Raji (cell line): ENCODE data around the gene SF3A2.

Source experiments
- POLR2A ChIP-seq: IDR thresholded peaks from 2 replicates; pipeline ENCODE4 v1.6.1; 2011; ENCODE audit warnings: low read depth, low read length, control low read depth; ENCODE audit not compliant: insufficient read depth

Gene SF3A2

DNA sequence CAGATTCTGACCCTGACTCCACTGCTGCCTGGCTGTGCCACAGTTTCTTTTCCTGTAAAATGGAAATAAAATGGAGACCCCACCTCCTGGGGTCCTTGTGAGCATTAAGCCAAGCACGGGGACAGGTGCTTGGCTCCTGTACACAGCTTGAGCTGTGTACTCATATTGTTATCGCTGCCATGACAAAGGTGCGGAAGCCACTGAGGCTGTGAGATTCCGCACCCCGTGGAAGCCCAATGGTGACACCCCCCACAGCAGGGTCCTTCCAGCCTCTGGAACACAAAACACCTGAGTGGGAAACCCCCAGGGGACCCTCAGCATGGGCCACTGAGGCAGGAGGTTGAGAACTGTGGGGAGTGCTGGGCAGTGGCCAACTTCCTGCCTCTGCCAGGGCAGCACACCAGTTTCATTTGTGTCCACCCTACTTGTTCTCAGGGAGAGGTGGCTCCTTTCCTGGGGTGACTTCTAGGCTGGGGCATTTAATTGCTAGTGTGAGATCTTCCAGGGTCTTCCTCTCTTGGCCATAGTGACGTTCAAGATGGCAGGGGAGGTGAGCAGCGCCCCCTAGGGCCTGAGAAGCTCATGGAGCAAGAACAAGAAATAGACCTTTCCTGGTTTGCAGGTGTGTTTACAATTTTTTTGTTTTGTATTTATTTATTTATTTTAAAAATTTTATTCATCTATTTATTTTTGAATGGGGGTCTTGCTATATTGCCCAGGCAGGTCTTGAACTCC, 25.0 kb downstream of the SF3A2 start:
- TF ChIP-seq POLR2A = no peak

- TF ChIP-seq POLR2A = peak; percentile 42
Measured at GRCh38 chr19:2266183-2266993, 29.8 kb downstream of the SF3A2 start.

DNA sequence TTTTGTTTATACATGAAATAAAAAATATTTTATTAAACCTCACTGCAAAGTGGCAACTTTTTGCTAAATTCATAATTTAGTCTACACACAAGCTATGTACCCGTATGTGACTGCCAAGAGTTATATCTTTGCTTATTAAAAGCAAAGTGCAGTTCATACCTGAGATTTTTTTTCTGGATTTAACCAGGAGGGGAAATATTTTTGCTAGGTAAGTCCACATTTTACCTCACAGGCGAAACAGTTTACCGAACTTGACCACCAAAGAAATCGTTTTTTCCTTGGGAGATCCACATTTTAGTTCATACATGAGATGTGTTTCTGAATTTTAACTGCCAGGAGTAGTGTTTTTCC, 31.8 kb downstream of the SF3A2 start:
- no peak for TF ChIP-seq POLR2A

- TF ChIP-seq POLR2A = no peak
Measured at GRCh38 chr19:2268861-2269243, 32.2 kb downstream of the SF3A2 start.

- peak; percentile 95 for TF ChIP-seq POLR2A
Measured at GRCh38 chr19:2269244-2270156, 32.9 kb downstream of the SF3A2 start.

DNA sequence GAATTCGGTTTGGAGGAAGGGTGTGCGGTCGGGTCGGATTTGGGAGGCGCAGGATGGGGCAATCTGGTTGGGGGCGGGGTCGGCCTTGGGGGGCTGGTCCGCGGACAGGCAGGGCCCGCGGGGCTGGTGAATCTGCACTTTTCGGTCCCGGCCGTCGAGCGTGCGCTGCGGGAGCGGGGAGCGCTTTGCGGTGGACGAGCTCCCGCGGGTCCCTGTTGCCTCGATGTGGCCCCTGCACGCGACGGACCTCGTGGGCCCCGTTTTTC, 33.5 kb downstream of the SF3A2 start:
- 0 out of 2 replicates have a peak, but pooled peaks have one; percentile 25 for TF ChIP-seq POLR2A

- 0 out of 2 replicates have a peak, but pooled peaks have one; percentile 29 for TF ChIP-seq POLR2A
Measured at GRCh38 chr19:2270423-2271233, 34.0 kb downstream of the SF3A2 start.

GRCh38 chr19:2271234-2272103, 34.8 kb downstream of the SF3A2 start:
- TF ChIP-seq POLR2A = no peak

DNA sequence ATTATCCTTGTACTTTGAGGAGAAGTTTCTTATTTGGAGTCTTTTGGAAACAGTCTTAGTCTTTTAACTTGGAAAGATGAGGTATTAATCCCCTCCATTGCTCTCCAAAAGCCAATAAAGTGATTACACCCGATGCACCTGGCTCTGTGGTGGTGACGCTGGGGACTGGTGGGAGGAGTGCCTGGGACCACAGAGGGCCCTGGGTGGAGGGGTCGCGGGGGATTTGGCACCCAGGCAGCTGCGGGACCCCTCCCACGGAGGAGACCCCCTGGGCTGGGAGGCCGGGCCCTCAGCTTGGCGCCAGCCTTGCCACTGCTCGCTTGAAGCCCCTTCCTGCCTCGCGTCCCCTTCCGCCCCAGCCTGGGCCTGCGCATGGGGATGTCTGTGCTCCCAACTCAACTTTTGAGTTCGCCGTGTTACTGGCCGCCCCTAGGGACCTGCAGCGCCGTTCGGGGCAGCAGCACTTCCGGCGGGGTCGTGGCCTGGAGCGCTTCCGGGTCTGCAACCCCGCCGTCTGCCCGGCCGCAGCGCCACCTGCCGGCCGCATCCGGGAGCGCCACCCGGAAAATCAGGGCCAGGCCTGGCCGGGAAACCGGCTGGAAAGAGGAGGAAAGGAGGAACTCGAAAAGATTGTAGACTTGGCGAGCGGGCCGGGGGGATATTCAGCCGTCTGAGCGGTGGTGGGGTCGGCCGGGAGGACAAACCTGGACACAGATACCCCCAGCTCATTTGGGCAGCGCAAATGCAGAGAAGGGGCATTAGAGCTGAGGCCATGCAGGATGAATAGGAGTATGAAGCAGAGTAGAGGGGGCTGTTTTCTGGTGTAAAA, 36.9 kb downstream of the SF3A2 start:
- TF ChIP-seq POLR2A = peak; percentile 66

DNA sequence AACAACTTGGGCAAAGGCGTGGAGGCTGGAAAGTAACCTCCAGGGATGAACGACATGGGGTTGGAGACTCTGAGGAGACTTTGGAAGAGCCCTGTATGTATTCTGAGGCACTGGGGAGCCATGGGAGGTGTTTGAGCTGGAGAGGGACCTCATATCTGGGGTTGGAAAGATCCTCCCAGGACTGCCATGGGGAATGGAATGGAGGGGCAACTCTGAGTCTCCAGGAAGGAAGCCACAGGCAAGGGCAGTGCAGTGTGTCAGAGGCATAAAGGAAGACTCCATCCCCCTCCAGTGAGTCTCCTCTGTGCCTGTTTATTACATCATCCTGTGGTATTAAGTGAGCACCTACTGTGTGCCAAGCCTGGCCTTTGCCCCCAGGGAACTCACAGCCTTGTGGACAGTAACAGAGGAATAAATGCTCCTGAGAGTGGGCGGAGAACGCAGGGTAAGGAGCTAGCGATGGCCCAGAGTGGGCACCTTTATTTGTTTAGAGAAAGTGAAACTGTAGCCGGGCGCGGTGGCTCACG, 37.6 kb downstream of the SF3A2 start:
- no peak for TF ChIP-seq POLR2A

DNA sequence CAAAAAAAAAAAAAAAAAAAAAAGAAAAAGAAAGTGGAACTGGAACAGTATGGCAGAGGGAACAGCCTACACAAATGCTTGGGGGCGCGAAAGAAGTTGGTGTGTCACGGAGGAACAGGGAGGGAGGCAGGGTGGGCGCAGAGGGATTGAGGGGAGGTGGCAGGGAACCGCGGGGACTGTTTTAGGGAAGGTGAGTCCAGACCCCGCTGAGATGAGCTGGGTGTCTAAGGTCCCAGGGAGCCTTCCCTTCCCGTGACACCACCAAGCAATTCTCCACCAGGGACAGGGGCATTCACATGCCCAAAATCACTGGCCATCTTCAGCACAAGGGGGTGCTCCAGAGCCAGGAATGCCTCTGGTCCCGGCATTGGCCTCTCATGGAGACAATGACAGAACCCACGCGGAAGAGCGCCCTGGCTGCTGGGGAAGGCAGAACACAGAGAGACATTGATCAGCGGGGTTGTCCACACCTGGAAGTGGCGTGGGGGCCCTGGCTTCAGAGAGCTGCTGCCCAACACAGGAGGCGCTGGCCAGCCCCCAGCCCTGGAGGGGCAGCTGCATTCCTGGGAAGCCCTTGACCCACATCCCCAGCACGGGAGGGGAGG, 38.4 kb downstream of the SF3A2 start:
- TF ChIP-seq POLR2A = no peak

DNA sequence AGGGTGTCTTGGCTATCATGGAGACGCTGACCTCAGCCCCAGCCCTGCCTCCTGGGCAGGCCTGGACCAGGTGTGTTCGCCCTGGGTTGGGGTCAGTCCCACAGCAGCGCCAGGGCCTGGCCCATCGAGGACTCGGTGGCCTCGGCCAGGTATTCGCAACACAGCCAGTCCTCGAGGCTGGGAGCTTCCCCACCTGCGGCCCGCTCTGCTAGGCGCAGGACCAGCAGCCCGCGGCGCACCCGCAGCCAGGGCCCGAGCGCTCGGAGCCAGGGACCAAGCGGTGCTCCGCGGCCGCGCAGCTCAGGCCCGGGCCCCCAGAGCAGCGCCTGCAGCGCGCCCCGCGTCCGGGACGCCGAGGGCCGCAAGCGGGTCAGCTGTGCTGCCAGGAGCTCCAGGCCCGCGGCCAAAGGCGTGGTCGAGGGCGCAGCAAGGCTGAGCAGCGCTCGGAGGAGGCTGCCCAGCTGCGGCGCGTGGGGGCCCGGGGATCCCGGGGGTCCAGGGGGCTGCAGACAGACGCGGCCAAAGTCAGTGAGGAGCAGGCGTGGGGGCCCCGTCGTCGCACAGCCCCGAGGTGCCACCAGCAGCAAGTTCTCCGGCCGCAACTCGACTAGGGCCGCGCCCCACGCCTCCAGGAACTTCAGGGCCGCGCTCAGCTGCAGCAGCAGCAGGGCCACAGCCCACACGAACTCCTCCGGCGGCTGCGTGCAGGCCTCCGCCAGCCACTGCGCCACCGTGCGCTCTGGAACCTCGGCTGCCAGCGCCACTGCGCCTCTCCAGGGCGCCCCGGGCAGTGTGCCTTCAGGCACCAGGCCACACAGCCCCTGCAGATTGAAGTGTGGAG, 39.2 kb downstream of the SF3A2 start:
- no peak for TF ChIP-seq POLR2A
